Left ventricle myocardium inferior (tissue), 1 donor: ENCODE data around the gene ATF5. TPM values are rescaled to one million over a fixed set of nuclear protein-coding genes. Genes with fewer than 3 reads are reported as not detected.

Experiments used
- DNase-seq: peaks from one replicate; pipeline ENCODE4 v3.0.0-alpha.2; 2020
- H3K27ac ChIP-seq: fragments of 200-600 bp; replicated peaks from 2 replicates; pipeline ENCODE4 v1.8.0; 2021
- H3K27me3 ChIP-seq: fragments of 200-600 bp; 2 replicates; pipeline ENCODE4 v1.8.0; 2021; ENCODE audit warnings: low read depth
- H3K36me3 ChIP-seq: fragments of 200-600 bp; 2 replicates; pipeline ENCODE4 v1.8.0; 2021
- H3K4me1 ChIP-seq: fragments of 200-600 bp; 2 replicates; pipeline ENCODE4 v1.8.0; 2021
- H3K4me3 ChIP-seq: fragments of 200-600 bp; 2 replicates; pipeline ENCODE4 v1.8.0; 2021; ENCODE audit warnings: mild to moderate bottlenecking, moderate library complexity
- H3K9me3 ChIP-seq: fragments of 200-600 bp; replicated peaks from 2 replicates; pipeline ENCODE4 v1.8.0; 2021
- intact Hi-C: fragments of 100-400 bp; cut with micrococcal nuclease; formaldehyde crosslinking; loops from one replicate; pipeline ENCODE4 v1.11.0; 2022
- total RNA-seq: library from RNA; stranded (reverse); fragmentation: NEBNext Ultra II Directional; extraction: Animal tissue kit (Norgen Biotek cat#: 25700); gene quantifications from one replicate; pipeline ENCODE4 v1.2.1, GENCODE V29; 2021
- TF ChIP-seq, protein P1 (sequence below): fragments of 200-600 bp; IDR thresholded peaks from 2 replicates; pipeline ENCODE4 v1.8.0; 2021; ENCODE audit warnings: antibody characterized with exemption, mild to moderate bottlenecking, borderline replicate concordance
- donor health status: DM: no; HTN: yes; CAD: no; lungs with severe emphysema.

The ATF5 gene
- total RNA-seq, 1 donor from 2014 or later, result 8.6 TPM

DNA sequence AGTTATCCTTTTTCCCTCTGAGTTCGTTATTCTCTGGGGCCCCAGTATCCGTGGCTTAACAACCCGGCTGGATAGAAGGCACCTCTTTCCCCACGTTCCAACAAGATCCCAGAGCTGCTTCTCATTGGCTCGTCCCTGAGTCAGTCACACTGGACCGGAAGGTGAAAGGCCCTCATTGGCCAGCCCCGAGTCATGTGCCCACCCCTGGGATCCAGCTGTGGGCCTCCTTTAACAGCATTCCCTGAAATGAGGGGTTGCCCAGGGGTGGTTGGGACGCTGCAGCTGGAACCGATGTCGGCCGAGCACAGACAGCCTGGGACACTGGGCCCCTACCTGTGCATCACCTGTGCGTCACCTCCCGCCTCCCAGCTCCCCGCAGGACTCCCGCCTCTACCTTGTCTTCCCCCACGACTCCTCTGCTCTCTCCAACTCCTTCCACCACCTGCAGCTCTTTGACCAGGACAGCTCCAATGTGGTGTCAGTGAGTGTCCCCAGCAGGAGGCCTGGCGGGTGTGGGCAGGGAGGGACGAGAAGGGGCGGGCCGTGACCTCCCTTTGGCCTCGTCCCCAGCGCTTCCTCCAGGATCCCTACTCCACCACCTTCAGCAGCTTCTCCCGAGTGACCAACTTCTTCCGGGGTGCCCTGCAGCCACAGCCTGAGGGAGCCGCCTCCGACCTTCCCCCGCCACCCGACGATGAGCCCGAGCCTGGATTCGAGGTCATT, 47.2 kb upstream of the ATF5 start:
- Histone ChIP-seq H3K9me3 (no peaks in the 10 kb centered on the region), H3K4me3 (no peak overlapping the region), H3K27ac (no peak overlapping the region), H3K4me1 (peaks cover 22% of the 10 kb centered on the region), H3K27me3 (no peaks in the 10 kb centered on the region), H3K36me3 (peaks cover 82% of the 10 kb centered on the region)
- no peak for DNase-seq
- TF ChIP-seq, protein P1, sequence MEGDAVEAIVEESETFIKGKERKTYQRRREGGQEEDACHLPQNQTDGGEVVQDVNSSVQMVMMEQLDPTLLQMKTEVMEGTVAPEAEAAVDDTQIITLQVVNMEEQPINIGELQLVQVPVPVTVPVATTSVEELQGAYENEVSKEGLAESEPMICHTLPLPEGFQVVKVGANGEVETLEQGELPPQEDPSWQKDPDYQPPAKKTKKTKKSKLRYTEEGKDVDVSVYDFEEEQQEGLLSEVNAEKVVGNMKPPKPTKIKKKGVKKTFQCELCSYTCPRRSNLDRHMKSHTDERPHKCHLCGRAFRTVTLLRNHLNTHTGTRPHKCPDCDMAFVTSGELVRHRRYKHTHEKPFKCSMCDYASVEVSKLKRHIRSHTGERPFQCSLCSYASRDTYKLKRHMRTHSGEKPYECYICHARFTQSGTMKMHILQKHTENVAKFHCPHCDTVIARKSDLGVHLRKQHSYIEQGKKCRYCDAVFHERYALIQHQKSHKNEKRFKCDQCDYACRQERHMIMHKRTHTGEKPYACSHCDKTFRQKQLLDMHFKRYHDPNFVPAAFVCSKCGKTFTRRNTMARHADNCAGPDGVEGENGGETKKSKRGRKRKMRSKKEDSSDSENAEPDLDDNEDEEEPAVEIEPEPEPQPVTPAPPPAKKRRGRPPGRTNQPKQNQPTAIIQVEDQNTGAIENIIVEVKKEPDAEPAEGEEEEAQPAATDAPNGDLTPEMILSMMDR, result no peak
- intact Hi-C loops, result no loop called here

DNA sequence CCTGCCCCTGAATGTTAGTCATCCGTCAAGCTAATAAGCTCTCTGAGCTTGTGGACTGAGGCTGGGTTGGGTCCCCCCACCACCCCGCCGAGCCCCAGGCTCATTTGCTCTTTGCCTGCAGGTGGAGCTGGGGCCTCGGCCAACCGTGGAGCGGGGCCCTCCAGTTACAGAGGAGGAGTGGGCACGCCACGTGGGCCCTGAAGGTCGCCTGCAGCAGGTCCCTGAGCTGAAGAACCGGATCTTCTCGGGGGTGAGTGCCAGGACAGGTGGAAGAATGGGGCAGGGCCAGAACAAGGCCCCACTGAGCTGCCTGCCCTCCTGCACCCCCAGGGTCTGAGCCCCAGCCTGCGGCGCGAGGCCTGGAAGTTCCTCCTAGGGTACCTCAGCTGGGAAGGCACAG, 46.4 kb upstream of the ATF5 start:
- no peak for DNase-seq
- H3K36me3 ChIP-seq, result peaks cover 82% of the 10 kb centered on the region
- no peaks in the 10 kb centered on the region for H3K27me3 ChIP-seq
- no peak overlapping the region for H3K27ac ChIP-seq
- TF ChIP-seq, protein P1, result no peak
- no peaks in the 10 kb centered on the region for H3K9me3 ChIP-seq
- no peak overlapping the region for H3K4me3 ChIP-seq
- peaks cover 30% of the 10 kb centered on the region for H3K4me1 ChIP-seq
- intact Hi-C loops, result no loop called here

DNA sequence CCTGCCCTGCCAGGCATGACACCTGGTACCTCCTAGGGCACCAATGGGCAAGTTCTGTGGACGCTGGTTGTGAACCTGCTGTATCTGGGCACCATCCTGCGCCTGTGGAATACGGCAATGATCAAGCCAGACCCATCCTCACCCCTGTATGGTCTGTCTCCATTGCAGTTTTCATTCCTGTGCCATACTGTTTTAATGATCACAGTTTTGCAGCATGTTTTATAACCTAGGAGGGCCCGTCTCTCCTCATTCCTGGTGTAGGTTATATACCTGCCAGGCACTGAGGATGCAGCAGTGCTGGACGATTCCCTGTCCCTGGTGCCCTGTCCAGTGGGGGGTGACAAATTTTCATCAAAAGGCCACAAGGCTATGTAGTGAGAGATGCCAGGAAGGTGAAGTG, 45.9 kb upstream of the ATF5 start:
- Histone ChIP-seq H3K4me1 (peaks cover 31% of the 10 kb centered on the region), H3K9me3 (no peaks in the 10 kb centered on the region), H3K27me3 (no peaks in the 10 kb centered on the region), H3K36me3 (peaks cover 82% of the 10 kb centered on the region), H3K27ac (no peak overlapping the region), H3K4me3 (no peak overlapping the region)
- no peak for DNase-seq
- intact Hi-C loops, result no loop called here
- TF ChIP-seq, protein P1, result no peak

DNA sequence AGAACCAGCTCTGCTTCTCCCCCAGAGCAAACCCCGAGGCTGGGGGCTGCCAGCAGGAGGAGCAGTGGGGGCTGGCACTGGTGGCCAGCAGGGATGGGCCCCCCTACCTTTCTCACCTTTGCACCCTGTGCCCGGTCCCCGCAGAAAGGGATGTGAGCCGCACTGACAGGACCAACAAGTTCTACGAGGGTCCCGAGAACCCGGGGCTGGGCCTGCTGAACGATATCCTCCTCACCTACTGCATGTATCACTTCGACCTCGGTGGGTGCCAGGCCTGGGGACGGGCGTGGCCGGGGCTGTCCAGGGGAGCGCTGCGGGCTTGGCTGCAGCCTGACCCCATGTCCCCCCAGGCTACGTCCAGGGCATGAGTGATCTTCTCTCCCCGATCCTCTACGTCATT, 44.9 kb upstream of the ATF5 start:
- Histone ChIP-seq H3K4me3 (no peak overlapping the region), H3K36me3 (peaks cover 83% of the 10 kb centered on the region), H3K9me3 (no peaks in the 10 kb centered on the region), H3K27me3 (no peaks in the 10 kb centered on the region), H3K4me1 (peaks cover 23% of the 10 kb centered on the region), H3K27ac (no peak overlapping the region)
- no peak for DNase-seq
- TF ChIP-seq, protein P1, result no peak
- intact Hi-C loops, result no loop called here

DNA sequence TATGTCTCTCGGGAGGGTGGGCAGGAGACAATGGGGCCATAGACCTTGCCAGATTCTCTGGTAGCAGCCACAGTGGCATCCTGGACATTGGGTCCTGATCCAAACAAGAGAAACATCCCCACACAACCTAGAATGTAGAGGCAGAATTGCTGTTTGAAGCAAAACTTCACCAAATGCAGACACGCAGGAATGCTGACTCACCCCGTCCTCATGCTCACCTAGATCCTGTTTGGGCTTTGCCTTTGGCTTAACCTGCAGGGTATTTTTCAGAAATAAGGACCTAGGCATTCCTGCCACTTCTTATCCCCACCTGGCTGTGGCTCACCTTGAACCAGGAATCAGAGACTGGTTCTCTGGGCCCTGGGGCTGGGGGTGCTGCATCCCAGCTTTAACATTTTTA, 44.2 kb upstream of the ATF5 start:
- Histone ChIP-seq H3K4me3 (no peak overlapping the region), H3K27ac (no peak overlapping the region), H3K9me3 (no peaks in the 10 kb centered on the region), H3K4me1 (peaks cover 24% of the 10 kb centered on the region), H3K36me3 (peaks cover 76% of the 10 kb centered on the region), H3K27me3 (peaks cover under 1% of the 10 kb centered on the region)
- DNase-seq, result no peak
- intact Hi-C loops, result no loop called here
- TF ChIP-seq, protein P1, result no peak
